ENCODE results near the gene DSG1. TPM values are rescaled to one million over a fixed set of nuclear protein-coding genes. Genes with fewer than 3 reads are reported as not detected.

Gene DSG1
- total RNA-seq, 1 experiment from 2014 or later: 0.09 TPM

GRCh38 chr18:31396796-31397612, 79.0 kb downstream of the DSG1 start (continued):
- no peak for TF ChIP-seq ZNF532 (CRISPR knock-in tag; IDR thresholded peaks at IDR 0.05; ENCODE audit: borderline replicate concordance)
- TF ChIP-seq PREB (CRISPR knock-in tag; IDR thresholded peaks at IDR 0.05; ENCODE audit: borderline replicate concordance): no peak

- Mint-ChIP-seq H3K27ac (no peak overlapping the region), H3K9me3 (no peaks in the 10 kb centered on the region), H3K27me3 (ENCODE audit: low read depth) (no peaks in the 10 kb centered on the region), H3K4me1 (peaks cover 4% of the 10 kb centered on the region), H3K36me3 (no peaks in the 10 kb centered on the region), H3K4me3 (no peak overlapping the region)
- POLR2A ChIA-PET: no interaction called here
- no peak for ATAC-seq
- no peak for DNase-seq (ENCODE audit: low spot score)
- no peak for TF ChIP-seq ATF6 (CRISPR knock-in tag; IDR thresholded peaks at IDR 0.05)
- CTCF ChIA-PET: no interaction called here
These were observed 80.2 kb downstream of the DSG1 start for GRCh38 chr18:31398191-31398590.

- no peak overlapping the region for H3K4me3 Mint-ChIP-seq
- no peaks in the 10 kb centered on the region for H3K36me3 Mint-ChIP-seq
- ChIA-PET CTCF (no interaction called here), POLR2A (no interaction called here)
- no peak overlapping the region for H3K27ac Mint-ChIP-seq
- ATAC-seq: no peak
- H3K4me1 Mint-ChIP-seq: no peaks in the 10 kb centered on the region
- no peaks in the 10 kb centered on the region for H3K9me3 Mint-ChIP-seq
- DNase-seq (ENCODE audit: low spot score): no peak
- no peaks in the 10 kb centered on the region for H3K27me3 Mint-ChIP-seq (ENCODE audit: low read depth)
- TF ChIP-seq SP1 (CRISPR knock-in tag; conservative IDR thresholded peaks at IDR 0.05) (no peak), E2F4 (CRISPR knock-in tag; IDR thresholded peaks at IDR 0.05; ENCODE audit: borderline replicate concordance, low read depth) (no peak), CTCF (IDR thresholded peaks at IDR 0.05) (no peak), NR1H2 (CRISPR knock-in tag; IDR thresholded peaks at IDR 0.05) (no peak), FOXP1 (CRISPR knock-in tag; IDR thresholded peaks at IDR 0.05; ENCODE audit: borderline replicate concordance) (no peak), ZNF423 (CRISPR knock-in tag; IDR thresholded peaks at IDR 0.05) (no peak)
These were observed 81.5 kb downstream of the DSG1 start for GRCh38 chr18:31399306-31400032.
